Measurements from ENCODE around the gene PDP2. TPM values are rescaled to one million over a fixed set of nuclear protein-coding genes. Genes with fewer than 3 reads are reported as not detected.
A peak's percentile ranks its signal among the peaks of the same experiment; 100 is the strongest.

Gene PDP2
- total RNA-seq, 2 experiments from 2014 or later, result 24.2 to 26.9 TPM

DNA sequence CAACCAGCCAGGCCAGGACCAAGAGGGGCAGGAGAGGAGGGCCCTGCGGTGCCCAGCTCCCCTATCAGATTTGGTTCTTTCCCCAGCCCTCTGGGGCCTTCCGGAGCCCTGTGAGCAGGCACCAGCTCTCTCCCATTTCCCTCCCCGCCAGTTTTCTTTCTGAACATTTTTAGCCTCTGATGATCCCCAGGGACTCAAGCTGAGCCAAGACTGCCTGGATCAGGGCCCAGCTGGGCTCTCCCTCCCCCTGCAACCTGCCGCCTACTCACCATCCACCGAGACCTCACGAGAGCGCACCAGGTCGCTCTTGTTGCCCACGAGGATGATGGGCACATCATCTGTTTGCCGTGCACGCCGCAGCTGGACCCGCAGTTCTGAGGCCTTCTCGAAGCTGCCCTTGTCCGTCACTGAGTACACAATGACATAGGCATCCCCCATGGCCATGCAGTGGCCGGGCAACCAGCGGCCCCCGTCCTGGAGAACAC is 43.0 kb downstream of the PDP2 start:
- DNase-seq (no peak), ATAC-seq (no peak)
- ChIA-PET CTCF (interaction anchor here (0.7 kb wide), 1 partner anchor 54 kb away, joined by 3 read pairs; no protein-coding TSS in a partner anchor), POLR2A (no interaction called here)
- no peak overlapping the region for H3K4me3 Mint-ChIP-seq
- peaks cover 19% of the 10 kb centered on the region for H3K4me1 Mint-ChIP-seq (ENCODE audit: low read depth)
- no peaks in the 10 kb centered on the region for H3K9me3 Mint-ChIP-seq (ENCODE audit: insufficient read depth)
- peaks cover 34% of the 10 kb centered on the region for H3K27me3 Mint-ChIP-seq (ENCODE audit: low read depth)
- H3K36me3 Mint-ChIP-seq (ENCODE audit: low read depth), result no peaks in the 10 kb centered on the region
- no peak overlapping the region for H3K27ac Mint-ChIP-seq

DNA sequence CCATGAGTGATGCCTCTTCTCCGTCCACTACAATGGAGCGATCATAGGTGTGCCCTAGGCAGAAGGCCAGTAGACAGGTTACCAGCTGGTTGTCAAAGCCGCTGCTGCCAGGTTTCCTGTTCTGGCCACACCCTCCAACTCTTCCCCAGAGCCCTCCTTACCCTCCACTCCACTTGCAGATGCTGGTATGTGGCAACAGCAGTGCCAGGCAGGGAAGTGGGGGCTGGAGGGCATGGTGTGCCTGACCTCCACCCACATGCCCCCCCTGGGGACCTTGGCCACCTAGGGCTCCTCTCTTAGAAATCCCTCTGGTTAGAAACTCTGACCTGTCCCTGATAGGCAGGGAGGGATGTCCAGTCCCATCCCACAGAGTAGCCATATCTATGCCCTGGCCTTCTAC is 43.6 kb downstream of the PDP2 start:
- no peak overlapping the region for H3K4me3 Mint-ChIP-seq
- DNase-seq, result no peak
- peaks cover 34% of the 10 kb centered on the region for H3K27me3 Mint-ChIP-seq (ENCODE audit: low read depth)
- ChIA-PET CTCF (no interaction called here), POLR2A (no interaction called here)
- H3K27ac Mint-ChIP-seq, result no peak overlapping the region
- no peaks in the 10 kb centered on the region for H3K9me3 Mint-ChIP-seq (ENCODE audit: insufficient read depth)
- peaks cover 22% of the 10 kb centered on the region for H3K4me1 Mint-ChIP-seq (ENCODE audit: low read depth)
- no peaks in the 10 kb centered on the region for H3K36me3 Mint-ChIP-seq (ENCODE audit: low read depth)
- ATAC-seq, result no peak

- ATAC-seq (peak; percentile 75), DNase-seq (peak; percentile 52)
- H3K27me3 Mint-ChIP-seq (ENCODE audit: low read depth), result peaks cover 34% of the 10 kb centered on the region
- peak overlapping the region; percentile 53 for H3K4me3 Mint-ChIP-seq
- CTCF ChIA-PET, result interaction anchor here (0.8 to 4.2 kb wide), 4 partner anchors 30 to 94 kb away, joined by 3 to 27 read pairs (median 4); partner anchors contain the start of gene NAE1
- H3K9me3 Mint-ChIP-seq (ENCODE audit: insufficient read depth), result no peaks in the 10 kb centered on the region
- H3K36me3 Mint-ChIP-seq (ENCODE audit: low read depth), result no peaks in the 10 kb centered on the region
- peaks cover 22% of the 10 kb centered on the region for H3K4me1 Mint-ChIP-seq (ENCODE audit: low read depth)
- no peak overlapping the region for H3K27ac Mint-ChIP-seq
- POLR2A ChIA-PET, result interaction anchor here (0.5 to 0.6 kb wide), 2 partner anchors 98 to 343 kb away, joined by 3 read pairs; no protein-coding TSS in a partner anchor
These were observed 44.4 kb downstream of the PDP2 start for GRCh38 chr16:66924527-66925321.

- peaks cover 34% of the 10 kb centered on the region for H3K27me3 Mint-ChIP-seq (ENCODE audit: low read depth)
- no peak within 1 kb of the TSS for H3K27ac Mint-ChIP-seq
- DNase-seq, result no peak
- H3K4me3 Mint-ChIP-seq, result peak within 1 kb of the TSS; percentile 53
- peak; percentile 25 for ATAC-seq
- ChIA-PET CTCF (interaction anchor here (0.9 to 4.2 kb wide), 8 partner anchors 15 to 94 kb away, joined by 3 to 94 read pairs (median 4); partner anchors contain the start of gene NAE1), POLR2A (interaction anchor here (0.5 to 0.8 kb wide), 4 partner anchors 26 to 343 kb away, joined by 3 read pairs; no protein-coding TSS in a partner anchor)
- H3K9me3 Mint-ChIP-seq (ENCODE audit: insufficient read depth), result no peaks in the 10 kb centered on the region
- H3K36me3 Mint-ChIP-seq (ENCODE audit: low read depth), result peaks cover 4% of the 10 kb centered on the region
- peaks cover 22% of the 10 kb centered on the region for H3K4me1 Mint-ChIP-seq (ENCODE audit: low read depth)
These were observed 45.1 kb downstream of the PDP2 start, which contains the start of gene RRAD for GRCh38 chr16:66925322-66925840. TSS of gene RRAD (minus strand) at chr16:66925535. CDS start at chr16:66925179, 356 bp downstream.

GRCh38 chr16:66926171-66926947 is 46.0 kb downstream of the PDP2 start:
- Mint-ChIP-seq H3K27ac (no peak overlapping the region), H3K9me3 (ENCODE audit: insufficient read depth) (no peaks in the 10 kb centered on the region), H3K36me3 (ENCODE audit: low read depth) (peaks cover 5% of the 10 kb centered on the region), H3K4me1 (ENCODE audit: low read depth) (peaks cover 22% of the 10 kb centered on the region), H3K4me3 (no peak overlapping the region), H3K27me3 (ENCODE audit: low read depth) (peaks cover 28% of the 10 kb centered on the region)
- no peak for ATAC-seq
- CTCF ChIA-PET, result interaction anchor here (0.9 to 4.2 kb wide), 9 partner anchors 16 to 318 kb away, joined by 3 to 94 read pairs (median 4); partner anchors contain the start of gene NAE1
- no peak for DNase-seq
- POLR2A ChIA-PET, result interaction anchor here (0.6 to 1.4 kb wide), 4 partner anchors 8 to 167 kb away, joined by 3 read pairs; partner anchors contain the start of gene CDH16

DNA sequence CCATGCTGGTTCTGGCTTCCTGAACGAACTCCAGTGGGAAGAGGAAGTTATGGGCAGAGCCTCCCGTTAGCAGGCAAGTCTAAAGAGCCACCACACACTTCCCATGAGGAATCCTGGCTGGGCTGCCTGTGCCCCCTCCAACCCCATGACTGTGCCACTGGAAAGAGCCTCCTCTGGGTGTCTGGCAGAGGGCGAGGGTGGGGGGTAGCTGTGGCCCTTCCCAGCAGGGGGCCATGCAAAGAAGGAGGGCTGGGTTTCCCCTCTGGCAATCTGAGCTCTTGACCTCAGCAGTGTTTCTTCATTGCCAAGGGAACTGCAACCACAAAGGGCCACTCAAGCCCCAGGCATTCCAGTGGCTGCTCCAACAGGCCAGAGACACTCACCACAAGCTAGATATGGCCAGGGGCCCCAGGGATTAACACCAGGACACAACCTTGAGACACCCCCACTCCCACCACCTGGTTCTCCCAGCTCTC is 46.7 kb downstream of the PDP2 start:
- ChIA-PET CTCF (interaction anchor here (1.0 to 4.2 kb wide), 7 partner anchors 17 to 319 kb away, joined by 3 to 94 read pairs (median 5); partner anchors contain the start of gene NAE1), POLR2A (interaction anchor here (1.4 kb wide), 1 partner anchor 9 kb away, joined by 3 read pairs; the partner anchor contains the start of gene CDH16)
- Mint-ChIP-seq H3K9me3 (ENCODE audit: insufficient read depth) (no peaks in the 10 kb centered on the region), H3K4me3 (no peak overlapping the region), H3K27me3 (ENCODE audit: low read depth) (peaks cover 27% of the 10 kb centered on the region), H3K36me3 (ENCODE audit: low read depth) (peaks cover 7% of the 10 kb centered on the region), H3K27ac (no peak overlapping the region), H3K4me1 (ENCODE audit: low read depth) (peaks cover 22% of the 10 kb centered on the region)
- DNase-seq (no peak), ATAC-seq (no peak)

- ATAC-seq, result no peak
- H3K4me1 Mint-ChIP-seq (ENCODE audit: low read depth), result peaks cover 32% of the 10 kb centered on the region
These were observed 47.8 kb downstream of the PDP2 start for GRCh38 chr16:66927918-66928649.

DNA sequence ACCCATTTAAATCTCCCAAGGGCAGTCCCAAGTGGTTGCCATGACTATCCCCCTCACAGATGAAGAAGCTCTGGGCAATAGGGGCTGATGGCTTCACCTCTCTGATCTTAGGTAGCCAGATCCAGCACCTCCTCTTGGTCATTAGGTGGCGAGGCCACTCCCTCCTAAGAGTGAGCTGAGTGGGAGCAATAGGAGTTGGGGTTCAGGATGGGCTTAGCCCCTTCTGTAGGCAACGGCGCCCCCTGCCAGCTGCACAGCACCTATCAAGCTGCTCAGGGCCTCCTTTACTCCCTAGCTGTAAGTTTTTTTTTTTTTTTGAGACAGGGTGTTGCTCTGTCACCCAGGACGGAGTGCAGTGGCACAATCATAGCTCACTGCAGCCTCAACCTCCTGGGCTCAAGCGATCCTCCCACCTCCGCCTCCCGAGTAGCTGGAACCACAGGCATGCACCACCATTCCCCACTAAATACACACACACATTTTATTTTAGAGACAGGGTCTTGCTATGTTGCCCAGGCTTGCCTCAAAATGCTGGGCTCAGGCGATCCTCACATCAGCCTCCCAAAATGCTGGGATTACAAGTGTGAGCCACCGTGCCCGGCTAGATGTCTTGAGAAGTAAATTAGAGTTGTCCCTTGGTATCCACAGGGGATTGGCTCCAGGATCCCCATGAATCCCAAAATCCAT is 48.5 kb downstream of the PDP2 start:
- Mint-ChIP-seq H3K9me3 (ENCODE audit: insufficient read depth) (no peaks in the 10 kb centered on the region), H3K4me3 (no peak overlapping the region), H3K27me3 (ENCODE audit: low read depth) (peaks cover 17% of the 10 kb centered on the region), H3K27ac (no peak overlapping the region), H3K4me1 (ENCODE audit: low read depth) (peaks cover 40% of the 10 kb centered on the region), H3K36me3 (ENCODE audit: low read depth) (peaks cover 22% of the 10 kb centered on the region)
- ChIA-PET CTCF (interaction anchor here (0.7 to 4.2 kb wide), 14 partner anchors 9 to 226 kb away, joined by 3 to 94 read pairs (median 8); partner anchors contain the start of genes CDH16, NAE1 and PDP2), POLR2A (interaction anchor here (0.6 to 1.5 kb wide), 2 partner anchors 34 to 60 kb away, joined by 3 to 8 read pairs; no protein-coding TSS in a partner anchor)
- ATAC-seq (peak; percentile 45), DNase-seq (peak; percentile 64)

More at GRCh38 chr16:66927918-66928649, 47.8 kb downstream of the PDP2 start:
- POLR2A ChIA-PET, result interaction anchor here (0.6 to 1.5 kb wide), 2 partner anchors 33 to 59 kb away, joined by 3 to 8 read pairs; no protein-coding TSS in a partner anchor
- H3K9me3 Mint-ChIP-seq (ENCODE audit: insufficient read depth), result no peaks in the 10 kb centered on the region
- CTCF ChIA-PET, result interaction anchor here (0.7 to 4.2 kb wide), 13 partner anchors 11 to 227 kb away, joined by 3 to 94 read pairs (median 8); partner anchors contain the start of genes CDH16, NAE1 and PDP2
- peaks cover 25% of the 10 kb centered on the region for H3K27me3 Mint-ChIP-seq (ENCODE audit: low read depth)
- H3K36me3 Mint-ChIP-seq (ENCODE audit: low read depth), result peaks cover 16% of the 10 kb centered on the region
- no peak overlapping the region for H3K4me3 Mint-ChIP-seq
- no peak for DNase-seq
- peak overlapping the region; percentile 47 for H3K27ac Mint-ChIP-seq

DNA sequence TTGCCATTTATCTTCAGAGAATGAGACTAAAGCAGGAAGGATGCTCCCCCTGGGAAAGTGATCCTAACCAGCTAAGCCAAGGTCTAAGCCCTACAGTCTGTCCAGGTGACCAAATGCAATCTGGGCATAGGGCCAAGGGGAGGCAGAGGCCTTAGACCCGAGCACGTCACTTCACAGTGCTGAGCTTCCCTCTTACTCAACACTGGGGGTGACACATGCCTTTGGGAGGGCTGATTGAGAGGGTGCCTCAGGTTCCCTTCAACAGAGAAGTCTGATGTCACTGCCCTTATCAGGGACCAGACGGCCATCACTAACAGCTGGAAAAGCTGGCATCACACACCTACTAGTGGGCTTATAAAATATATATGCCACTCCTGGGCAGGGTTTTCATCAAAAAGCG is 49.9 kb downstream of the PDP2 start:
- Mint-ChIP-seq H3K4me1 (ENCODE audit: low read depth) (peaks cover 44% of the 10 kb centered on the region), H3K36me3 (ENCODE audit: low read depth) (peaks cover 30% of the 10 kb centered on the region), H3K27me3 (ENCODE audit: low read depth) (peaks cover 9% of the 10 kb centered on the region), H3K9me3 (ENCODE audit: insufficient read depth) (no peaks in the 10 kb centered on the region), H3K27ac (no peak overlapping the region), H3K4me3 (no peak overlapping the region)
- no peak for DNase-seq
- CTCF ChIA-PET, result interaction anchor here (0.9 to 3.8 kb wide), 3 partner anchors 17 to 100 kb away, joined by 3 to 20 read pairs (median 7); partner anchors contain the start of gene NAE1
- ATAC-seq, result no peak
- POLR2A ChIA-PET, result no interaction called here

- Mint-ChIP-seq H3K27ac (no peak overlapping the region), H3K27me3 (ENCODE audit: low read depth) (no peaks in the 10 kb centered on the region), H3K4me1 (ENCODE audit: low read depth) (peaks cover 50% of the 10 kb centered on the region), H3K9me3 (ENCODE audit: insufficient read depth) (no peaks in the 10 kb centered on the region), H3K36me3 (ENCODE audit: low read depth) (peaks cover 33% of the 10 kb centered on the region), H3K4me3 (no peak overlapping the region)
- ChIA-PET POLR2A (interaction anchor here (2.2 kb wide), 1 partner anchor 50 kb away, joined by 9 read pairs; no protein-coding TSS in a partner anchor), CTCF (interaction anchor here (0.7 to 3.8 kb wide), 4 partner anchors 21 to 101 kb away, joined by 3 to 20 read pairs (median 6); partner anchors contain the start of gene NAE1)
- no peak for ATAC-seq
- no peak for DNase-seq
These were observed 51.4 kb downstream of the PDP2 start for GRCh38 chr16:66931665-66932064.
